Skeletal muscle tissue (tissue), 4 donors: ENCODE measurements around the gene TMEM119. TPM values are rescaled to one million over a fixed set of nuclear protein-coding genes. Genes with fewer than 3 reads are reported as not detected.

Experiments used
- H3K27ac ChIP-seq: one replicate; pipeline ENCODE4 v1.7.0; 2013; ENCODE audit warnings: mild to moderate bottlenecking, low read depth, low read length, inconsistent platforms
- H3K27me3 ChIP-seq, 3 donors: one replicate each; pipeline ENCODE4 v1.7.0; 2013; ENCODE audit warnings: low read length in 3 of 3; ENCODE audit not compliant: control insufficient read depth in 3 of 3, insufficient read depth in 3 of 3
- H3K36me3 ChIP-seq, 3 donors: one replicate each; pipeline ENCODE4 v1.7.0; 2013; ENCODE audit warnings: low read length in 3 of 3; ENCODE audit not compliant: control insufficient read depth in 3 of 3, insufficient read depth in 3 of 3
- H3K4me1 ChIP-seq, 3 donors: one replicate each; pipeline ENCODE4 v1.7.0; 2013; ENCODE audit warnings: low read length in 3 of 3, mild to moderate bottlenecking in 3 of 3; ENCODE audit not compliant: control insufficient read depth in 3 of 3, insufficient read depth in 3 of 3
- H3K4me3 ChIP-seq, 3 donors: one replicate each; pipeline ENCODE4 v1.7.0; 2013; ENCODE audit warnings: low read length in 3 of 3
- H3K9ac ChIP-seq, 3 donors: one replicate each; pipeline ENCODE4 v1.7.0; 2013; ENCODE audit warnings: low read length in 3 of 3, mild to moderate bottlenecking in 3 of 3, moderate library complexity in 2 of 3, low read depth in 1 of 3
- H3K9me3 ChIP-seq, 3 donors: one replicate each; pipeline ENCODE4 v1.7.0; 2013; ENCODE audit warnings: low read length in 3 of 3; ENCODE audit not compliant: control insufficient read depth in 3 of 3
- total RNA-seq: library from RNA; depleted of rRNA; stranded (reverse); fragments of >200 nt; gene quantifications from one replicate; pipeline ENCODE4 v1.2.3, GENCODE V29; 2014
- donor health status: Osteomylitis.

Gene TMEM119
- total RNA-seq, 1 donor from 2014 or later: 37.1 TPM

GRCh38 chr12:108608616-108609015 is 10.7 kb upstream of the TMEM119 start:
- peaks cover 6 to 7% (median 7%) of the 10 kb centered on the region in 3 donors for H3K4me1 ChIP-seq
- no peak overlapping the region for H3K9ac ChIP-seq

DNA sequence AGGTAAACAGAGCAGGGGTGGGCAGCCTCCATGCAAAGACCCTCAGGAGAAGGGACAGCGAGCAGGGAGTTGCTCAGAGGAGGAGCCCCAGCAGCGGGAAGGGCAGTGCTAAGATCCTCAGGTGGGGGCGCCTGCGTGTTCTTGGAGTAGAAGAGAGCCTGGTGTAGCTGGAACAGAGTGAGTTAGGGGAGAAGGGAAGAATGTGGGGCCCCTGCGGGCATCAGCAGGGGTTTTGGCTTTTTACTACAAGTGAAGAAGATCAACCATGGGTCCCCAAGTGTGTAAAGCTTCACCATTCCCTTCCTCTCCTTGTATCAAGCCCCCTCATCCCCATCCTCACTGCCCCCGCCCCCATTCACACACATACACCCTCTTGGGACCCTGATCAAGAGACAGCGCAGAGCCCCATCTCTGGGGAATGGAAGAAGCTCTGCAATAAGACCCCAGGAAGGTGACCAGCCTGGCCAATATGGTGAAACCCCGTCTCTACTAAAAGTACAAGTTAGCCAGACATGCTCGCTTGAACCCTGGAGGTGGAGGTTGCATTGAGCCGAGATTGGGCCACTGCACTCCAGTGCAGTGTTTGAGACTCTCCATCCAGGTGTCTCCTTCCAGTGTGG is 10.2 kb upstream of the TMEM119 start:
- Histone ChIP-seq H3K9me3 (no peaks in the 10 kb centered on the region), H3K4me3 (no peak overlapping the region), H3K27me3 (peaks cover 3 to 8% (median 6%) of the 10 kb centered on the region in 3 donors), H3K4me1 (peaks cover 6 to 7% (median 7%) of the 10 kb centered on the region in 3 donors), H3K9ac (no peak overlapping the region), H3K36me3 (no peaks in the 10 kb centered on the region), H3K27ac (no peak overlapping the region)

More at GRCh38 chr12:108608616-108609015, 10.7 kb upstream of the TMEM119 start:
- H3K27me3 ChIP-seq: peaks cover 3 to 8% (median 6%) of the 10 kb centered on the region in 3 donors
- no peaks in the 10 kb centered on the region for H3K9me3 ChIP-seq
- H3K4me3 ChIP-seq: no peak overlapping the region
- H3K36me3 ChIP-seq: no peaks in the 10 kb centered on the region
- H3K27ac ChIP-seq: no peak overlapping the region

DNA sequence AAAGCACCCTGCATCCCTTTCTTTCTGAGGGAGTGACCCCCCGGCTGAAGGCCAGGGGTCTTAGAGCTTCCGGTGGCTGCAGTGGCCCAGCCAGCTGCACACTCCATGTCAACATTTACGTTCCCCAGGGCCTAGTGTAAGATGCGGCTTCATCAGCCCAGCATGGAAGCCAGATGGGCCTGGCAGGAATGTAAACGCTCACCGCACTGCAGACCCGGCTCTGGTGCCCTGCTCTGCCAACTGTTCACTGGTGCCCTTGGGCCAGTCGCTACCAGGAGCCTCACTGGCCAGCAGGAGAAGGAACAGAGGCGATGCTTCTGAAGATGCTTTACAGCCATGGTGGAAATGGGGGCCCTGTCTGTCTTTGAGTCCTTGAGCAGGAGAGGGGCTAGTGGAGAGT is 8.6 kb upstream of the TMEM119 start:
- H3K27ac ChIP-seq: no peak overlapping the region
- no peaks in the 10 kb centered on the region for H3K36me3 ChIP-seq
- H3K27me3 ChIP-seq: peaks cover 3 to 4% (median 4%) of the 10 kb centered on the region in 3 donors
- H3K4me1 ChIP-seq: peaks cover 6 to 7% (median 7%) of the 10 kb centered on the region in 3 donors
- no peak overlapping the region for H3K9ac ChIP-seq
- no peak overlapping the region for H3K4me3 ChIP-seq
- no peaks in the 10 kb centered on the region for H3K9me3 ChIP-seq

DNA sequence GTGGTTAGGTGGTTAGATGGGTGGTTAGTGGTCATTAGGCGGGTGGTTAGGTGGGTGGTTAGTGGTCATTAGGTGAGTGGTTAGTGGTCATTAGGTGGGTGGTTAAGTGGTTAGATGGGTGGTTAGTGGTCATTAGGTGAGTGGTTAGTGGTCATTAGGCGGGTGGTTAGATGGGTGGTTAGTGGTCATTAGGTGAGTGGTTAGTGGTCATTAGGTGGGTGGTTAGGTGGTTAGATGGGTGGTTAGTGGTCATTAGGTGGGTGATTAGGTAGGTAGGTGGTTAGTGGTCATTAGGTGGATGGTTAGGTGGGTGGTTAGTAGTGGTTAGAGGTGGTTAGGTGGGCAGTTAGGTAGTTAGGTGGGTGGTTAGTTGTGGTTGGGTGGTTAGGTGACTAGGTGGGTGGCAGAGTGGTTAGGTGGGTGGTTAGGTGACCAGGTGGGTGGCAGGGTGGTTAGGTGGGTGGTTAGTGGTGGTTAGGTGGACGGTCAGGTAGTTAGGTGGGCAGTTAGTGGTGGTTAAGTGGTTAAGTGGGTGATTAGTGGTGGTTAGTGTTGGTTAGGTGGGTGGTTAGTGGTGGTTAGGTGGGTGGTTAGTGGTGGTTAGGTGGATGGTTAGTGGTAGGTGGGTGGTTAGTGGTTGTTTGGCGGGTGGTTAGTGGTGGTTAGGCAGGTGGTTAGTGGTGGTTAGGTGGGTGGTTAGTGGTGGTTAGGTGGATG is 8.0 kb upstream of the TMEM119 start:
- Histone ChIP-seq H3K36me3 (no peaks in the 10 kb centered on the region), H3K9ac (no peak overlapping the region)

DNA sequence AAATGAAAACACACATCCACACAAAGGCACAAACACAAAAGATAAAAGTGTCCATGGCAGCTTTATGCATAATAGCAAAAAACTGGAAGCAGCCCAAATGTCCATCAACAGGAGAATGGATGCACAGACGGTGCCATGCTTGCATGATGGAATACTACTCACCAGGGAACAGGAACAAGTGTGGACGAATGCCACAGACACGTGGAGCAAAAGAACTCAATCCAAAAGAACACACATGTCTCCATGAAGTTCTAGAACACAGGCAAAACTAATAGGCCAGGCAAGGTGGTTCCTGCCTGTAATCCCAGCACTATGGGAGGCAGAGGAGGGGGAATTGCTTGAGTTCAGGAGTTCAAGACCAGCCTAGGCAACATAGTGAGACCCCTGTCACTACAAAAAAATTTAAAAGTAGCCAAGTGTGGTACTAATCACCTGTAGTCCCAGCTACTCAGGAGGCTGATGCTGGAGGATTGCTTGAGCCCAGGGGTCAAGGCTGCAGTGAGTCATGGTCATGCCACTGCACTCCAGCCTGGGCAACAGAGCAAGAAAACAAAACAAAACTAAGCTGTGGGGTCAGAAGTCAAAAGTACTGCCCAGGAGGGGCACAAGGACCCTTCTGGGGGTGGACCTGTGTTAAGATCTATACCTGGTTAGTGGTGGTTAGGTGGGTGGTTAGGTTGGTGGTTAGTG is 7.3 kb upstream of the TMEM119 start:
- Histone ChIP-seq H3K4me1 (peaks cover 5 to 7% (median 7%) of the 10 kb centered on the region in 3 donors), H3K27ac (no peak overlapping the region), H3K36me3 (no peaks in the 10 kb centered on the region), H3K9me3 (no peaks in the 10 kb centered on the region), H3K4me3 (no peak overlapping the region), H3K27me3 (peaks cover under 1 to 4% (median 4%) of the 10 kb centered on the region in 3 donors), H3K9ac (no peak overlapping the region)

More for the DNA sequence above, 8.0 kb upstream of the TMEM119 start:
- Histone ChIP-seq H3K9me3 (no peaks in the 10 kb centered on the region), H3K4me3 (no peak overlapping the region), H3K4me1 (peaks cover 6 to 7% (median 7%) of the 10 kb centered on the region in 3 donors), H3K27me3 (peaks cover 3 to 4% (median 4%) of the 10 kb centered on the region in 3 donors), H3K27ac (no peak overlapping the region)

DNA sequence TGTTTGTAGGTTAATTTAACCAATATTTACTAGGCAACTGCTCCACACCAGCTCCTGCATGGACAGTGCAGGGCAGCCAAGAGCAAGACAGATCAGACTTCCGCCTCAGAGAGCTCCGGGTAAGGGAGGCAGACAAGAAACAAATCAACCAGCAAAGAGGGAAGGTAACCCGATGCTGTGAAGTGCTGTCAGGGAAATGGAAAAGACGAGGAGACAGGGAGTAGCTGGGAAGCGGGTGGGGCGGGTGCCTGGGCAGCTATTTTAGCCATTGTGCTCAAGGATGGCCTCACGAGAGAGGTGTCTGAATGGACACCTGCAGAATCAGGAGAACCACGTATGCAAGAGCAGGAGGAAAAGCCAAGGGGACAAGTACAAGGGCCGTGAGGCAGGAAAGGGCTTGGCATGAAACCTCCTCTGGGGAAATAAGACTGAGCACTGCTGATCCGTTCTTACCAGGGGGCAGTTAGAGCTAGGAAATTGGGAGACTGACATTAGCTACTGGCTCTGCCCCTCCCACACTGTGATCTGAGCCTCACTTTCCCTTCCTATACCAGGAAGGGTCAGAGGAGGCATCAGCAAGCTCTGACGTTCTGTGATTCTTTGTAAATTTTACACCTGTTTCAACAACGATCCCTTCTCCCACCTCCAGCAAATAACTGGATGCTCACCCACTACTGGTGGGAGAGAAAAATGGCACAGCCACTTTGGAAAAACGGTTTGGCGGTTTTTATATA is 6.5 kb upstream of the TMEM119 start:
- Histone ChIP-seq H3K27me3 (peaks cover 0 to 4% (median 4%) of the 10 kb centered on the region in 3 donors), H3K27ac (no peak overlapping the region), H3K4me3 (no peak overlapping the region), H3K9me3 (no peaks in the 10 kb centered on the region), H3K9ac (no peak overlapping the region), H3K4me1 (peaks cover 0 to 2% (median under 1%) of the 10 kb centered on the region in 3 donors), H3K36me3 (no peaks in the 10 kb centered on the region)

DNA sequence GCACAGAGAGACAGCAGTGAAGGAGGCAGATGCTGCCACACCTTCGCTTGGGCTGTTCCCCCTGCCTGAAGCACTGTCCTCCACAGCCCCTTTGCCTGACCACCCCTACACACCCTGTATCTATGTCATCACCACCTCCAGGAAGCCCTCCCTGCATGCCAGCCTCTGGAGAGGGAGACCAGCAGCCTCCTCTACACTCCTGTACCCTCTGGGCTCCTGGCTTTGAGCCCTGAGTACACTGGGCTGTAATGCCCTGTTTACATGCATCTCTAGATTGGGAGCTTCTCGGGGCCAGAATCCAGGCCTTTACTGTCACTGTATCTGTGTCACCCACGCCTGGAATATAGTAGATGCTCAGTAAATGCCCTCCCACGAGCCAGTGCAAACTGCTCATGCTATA is 5.9 kb upstream of the TMEM119 start:
- H3K27me3 ChIP-seq: peaks cover 0 to 3% (median 3%) of the 10 kb centered on the region in 3 donors
- H3K36me3 ChIP-seq: no peaks in the 10 kb centered on the region
- H3K9ac ChIP-seq: no peak overlapping the region
- no peaks in the 10 kb centered on the region for H3K4me1 ChIP-seq
- no peak overlapping the region for H3K27ac ChIP-seq
- H3K9me3 ChIP-seq: no peaks in the 10 kb centered on the region
- H3K4me3 ChIP-seq: no peak overlapping the region

- no peak overlapping the region for H3K9ac ChIP-seq
- H3K4me1 ChIP-seq: no peaks in the 10 kb centered on the region
- no peaks in the 10 kb centered on the region for H3K36me3 ChIP-seq
- H3K27me3 ChIP-seq: no peaks in the 10 kb centered on the region
- H3K27ac ChIP-seq: no peak overlapping the region
- H3K9me3 ChIP-seq: no peaks in the 10 kb centered on the region
- no peak overlapping the region for H3K4me3 ChIP-seq
Measured at GRCh38 chr12:108602976-108603704, 5.3 kb upstream of the TMEM119 start.

DNA sequence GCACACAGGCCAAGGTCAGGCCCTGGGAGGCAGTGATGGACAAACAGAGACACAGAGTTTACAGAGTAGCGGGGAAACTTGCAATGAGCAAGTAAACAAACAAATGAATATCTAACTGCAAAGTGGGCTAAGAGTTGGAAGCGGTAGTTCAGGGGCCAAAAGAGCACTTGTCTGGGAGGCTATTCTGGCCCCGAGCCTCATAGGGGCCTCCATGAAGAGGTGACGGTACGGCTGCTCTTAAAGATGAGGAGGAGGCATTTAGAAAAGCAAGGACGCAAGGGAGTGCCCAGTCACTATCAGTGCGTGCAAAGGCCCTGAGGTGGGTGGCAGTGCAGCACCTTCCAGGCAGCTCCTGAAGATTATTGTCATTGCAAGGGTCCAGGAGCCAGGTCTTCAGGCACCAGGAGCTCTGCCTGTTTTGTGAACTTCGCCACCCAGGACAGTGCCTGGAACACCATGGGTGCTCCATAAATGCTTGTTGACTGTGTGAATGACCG is 4.4 kb upstream of the TMEM119 start:
- Histone ChIP-seq H3K4me1 (no peaks in the 10 kb centered on the region), H3K27ac (no peak overlapping the region), H3K4me3 (no peak overlapping the region), H3K36me3 (no peaks in the 10 kb centered on the region), H3K9me3 (no peaks in the 10 kb centered on the region), H3K27me3 (no peaks in the 10 kb centered on the region), H3K9ac (no peak overlapping the region)
